Activated T-helper 17 cell treated with anti-CD3 and anti-CD28 coated beads, Interleukin-2, amount 50 U/mL, for 72 hours (primary cell): ENCODE results near the gene EMP3. TPM values are rescaled to one million over a fixed set of nuclear protein-coding genes. Genes with fewer than 3 reads are reported as not detected.
"Not testable (repeated sequence)": the region's sequence is repeated elsewhere in the genome, so short reads cannot be mapped to it uniquely, and the experiment has no call there.

Source experiments
- ATAC-seq: fragments of 150-1000 bp; cut with Tn5 transposase; replicated peaks from 2 replicates; pipeline ENCODE4 v1.10.0; 2021; ENCODE audit warnings: mild to moderate bottlenecking, moderate library complexity
- H3K27ac Mint-ChIP-seq: one replicate; pipeline ENCODE4 v1.8.0; 2022; ENCODE audit warnings: mixed read lengths
- H3K27me3 Mint-ChIP-seq: one replicate; pipeline ENCODE4 v1.8.0; 2022; ENCODE audit warnings: mixed read lengths
- H3K36me3 Mint-ChIP-seq: one replicate; pipeline ENCODE4 v1.8.0; 2022; ENCODE audit warnings: low read depth, mild to moderate bottlenecking, mixed read lengths
- H3K4me1 Mint-ChIP-seq: one replicate; pipeline ENCODE4 v1.8.0; 2022; ENCODE audit warnings: mixed read lengths
- H3K4me3 Mint-ChIP-seq: one replicate; pipeline ENCODE4 v1.8.0; 2022; ENCODE audit warnings: mild to moderate bottlenecking, mixed read lengths
- H3K9me3 Mint-ChIP-seq: one replicate; pipeline ENCODE4 v1.8.0; 2022; ENCODE audit warnings: mixed read lengths
- total RNA-seq, 2 donors: library from RNA; stranded (reverse); gene quantifications; one replicate each; pipeline ENCODE4 v1.2.3, GENCODE V29; 2022

Gene EMP3
- total RNA-seq, 2 donors from 2014 or later, result 190 to 192 TPM

DNA sequence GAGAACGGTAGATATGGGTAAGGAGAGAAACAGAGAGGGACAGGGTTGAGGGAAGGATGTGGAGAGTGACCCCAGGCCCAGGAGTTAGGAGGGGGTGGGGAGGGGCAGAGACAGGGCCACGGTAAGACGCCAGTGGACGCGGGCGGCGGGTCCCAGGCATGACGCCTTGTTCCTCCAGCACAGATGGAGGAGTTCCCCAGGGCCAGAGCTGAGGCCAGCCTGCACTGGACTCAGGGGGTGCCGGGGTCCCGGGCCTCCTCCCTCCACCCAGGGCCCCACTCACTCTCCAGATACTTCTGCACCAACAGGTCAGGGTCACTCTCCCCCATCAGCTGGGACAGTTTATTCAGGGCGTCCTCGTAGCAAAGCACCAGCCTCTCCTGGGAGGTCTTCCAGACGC, 22.0 kb upstream of the EMP3 start:
- ATAC-seq, result no peak
- no peak overlapping the region for H3K27ac Mint-ChIP-seq
- H3K36me3 Mint-ChIP-seq, result no peaks in the 10 kb centered on the region
- H3K9me3 Mint-ChIP-seq, result no peaks in the 10 kb centered on the region
- H3K4me3 Mint-ChIP-seq, result no peak overlapping the region
- no peaks in the 10 kb centered on the region for H3K4me1 Mint-ChIP-seq
- no peaks in the 10 kb centered on the region for H3K27me3 Mint-ChIP-seq

- H3K4me1 Mint-ChIP-seq, result no peaks in the 10 kb centered on the region
- H3K9me3 Mint-ChIP-seq, result no peaks in the 10 kb centered on the region
- ATAC-seq, result no peak
- H3K4me3 Mint-ChIP-seq, result no peak overlapping the region
- H3K27me3 Mint-ChIP-seq, result no peaks in the 10 kb centered on the region
- H3K27ac Mint-ChIP-seq, result no peak overlapping the region
- H3K36me3 Mint-ChIP-seq, result no peaks in the 10 kb centered on the region
Observed at GRCh38 chr19:48303866-48304265, 21.5 kb upstream of the EMP3 start.

- H3K27ac Mint-ChIP-seq, result no peak overlapping the region
- no peaks in the 10 kb centered on the region for H3K9me3 Mint-ChIP-seq
- H3K4me3 Mint-ChIP-seq, result no peak overlapping the region
- no peaks in the 10 kb centered on the region for H3K27me3 Mint-ChIP-seq
- ATAC-seq, result no peak
- H3K36me3 Mint-ChIP-seq, result no peaks in the 10 kb centered on the region
- no peaks in the 10 kb centered on the region for H3K4me1 Mint-ChIP-seq
Observed at GRCh38 chr19:48308631-48309586, 16.4 kb upstream of the EMP3 start.

DNA sequence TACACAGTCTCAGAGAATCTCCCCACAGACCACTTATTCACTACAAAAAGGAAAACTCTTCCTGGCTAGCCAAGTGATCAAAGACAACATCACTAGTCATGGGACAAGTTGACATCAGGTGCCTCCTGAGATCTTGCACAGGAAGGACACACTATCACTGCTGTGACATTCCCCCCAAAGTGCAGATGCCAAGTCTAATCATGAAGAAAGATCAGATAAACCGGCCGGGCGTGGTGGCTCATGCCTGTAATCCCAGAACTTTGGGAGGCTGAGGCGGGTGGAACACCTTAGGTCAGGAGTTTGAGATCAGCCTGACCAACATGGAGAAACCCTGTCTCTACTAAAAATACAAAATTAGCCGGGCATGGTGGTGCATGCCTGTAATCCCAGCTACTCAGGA, 15.6 kb upstream of the EMP3 start:
- ATAC-seq, H3K27ac Mint-ChIP-seq, H3K4me3 Mint-ChIP-seq, H3K27me3 Mint-ChIP-seq, H3K4me1 Mint-ChIP-seq, H3K36me3 Mint-ChIP-seq, H3K9me3 Mint-ChIP-seq: not testable (repeated sequence)

DNA sequence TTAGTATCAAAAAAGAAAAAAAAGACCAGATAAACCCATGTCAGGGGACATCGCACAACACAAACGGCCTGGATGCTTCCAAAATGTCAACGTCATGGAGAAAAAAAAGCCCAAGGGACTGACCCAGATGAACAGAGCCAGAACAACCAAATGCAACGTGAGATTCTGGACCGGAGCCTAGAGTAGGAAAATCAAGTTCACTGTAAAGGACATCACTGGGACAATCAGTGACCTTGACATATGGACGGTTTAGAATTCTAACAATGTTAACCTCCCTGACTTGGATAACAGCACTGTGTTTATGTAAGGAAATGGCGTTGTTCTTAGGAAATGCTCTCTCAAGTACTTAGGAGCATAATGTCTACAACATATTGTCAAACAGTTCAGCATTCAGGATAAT, 15.1 kb upstream of the EMP3 start:
- H3K9me3 Mint-ChIP-seq, result no peaks in the 10 kb centered on the region
- H3K27ac Mint-ChIP-seq, result no peak overlapping the region
- no peaks in the 10 kb centered on the region for H3K27me3 Mint-ChIP-seq
- no peaks in the 10 kb centered on the region for H3K36me3 Mint-ChIP-seq
- H3K4me3 Mint-ChIP-seq, result no peak overlapping the region
- H3K4me1 Mint-ChIP-seq, result no peaks in the 10 kb centered on the region
- ATAC-seq, result no peak

- H3K9me3 Mint-ChIP-seq, result no peaks in the 10 kb centered on the region
- no peaks in the 10 kb centered on the region for H3K36me3 Mint-ChIP-seq
- H3K27ac Mint-ChIP-seq, result no peak overlapping the region
- no peaks in the 10 kb centered on the region for H3K4me1 Mint-ChIP-seq
- ATAC-seq, result no peak
- H3K27me3 Mint-ChIP-seq, result no peaks in the 10 kb centered on the region
- no peak overlapping the region for H3K4me3 Mint-ChIP-seq
Observed at GRCh38 chr19:48311384-48311783, 14.0 kb upstream of the EMP3 start.

DNA sequence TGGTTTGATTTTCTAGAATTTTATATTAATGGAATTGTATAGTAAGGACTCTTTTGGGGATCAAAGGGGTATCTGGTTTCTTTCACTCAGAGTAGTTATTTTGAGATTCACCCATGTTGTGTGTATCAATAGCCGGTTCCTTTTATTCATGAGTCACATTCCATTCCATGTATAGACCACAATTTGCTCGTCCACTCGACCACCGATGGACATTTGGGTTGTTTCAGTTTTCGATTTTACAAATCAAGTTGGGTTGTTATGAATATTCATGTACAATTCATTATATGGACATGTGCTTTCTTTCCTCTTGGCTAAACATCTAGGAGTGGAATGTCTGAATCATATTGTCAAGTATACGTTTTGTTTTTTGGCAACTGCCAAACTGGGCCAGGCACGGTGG, 9.6 kb upstream of the EMP3 start:
- Mint-ChIP-seq H3K27ac (no peak overlapping the region), H3K36me3 (no peaks in the 10 kb centered on the region), H3K4me3 (no peak overlapping the region), H3K9me3 (no peaks in the 10 kb centered on the region), H3K4me1 (no peaks in the 10 kb centered on the region), H3K27me3 (no peaks in the 10 kb centered on the region)
- no peak for ATAC-seq

DNA sequence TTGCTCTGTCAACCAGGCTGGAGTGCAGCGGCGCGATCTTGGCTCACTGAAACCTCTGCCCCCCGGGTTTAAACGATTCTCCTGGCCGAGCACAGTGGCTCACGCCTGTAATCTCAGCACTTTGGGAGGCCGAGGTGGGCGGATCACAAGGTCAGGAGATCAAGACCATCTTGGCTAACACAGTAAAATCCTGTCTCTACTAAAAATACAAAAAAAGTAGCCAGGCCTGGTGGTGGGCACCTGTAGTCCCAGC, 7.7 kb upstream of the EMP3 start:
- H3K4me3 Mint-ChIP-seq, H3K27me3 Mint-ChIP-seq, ATAC-seq, H3K36me3 Mint-ChIP-seq, H3K9me3 Mint-ChIP-seq, H3K27ac Mint-ChIP-seq, H3K4me1 Mint-ChIP-seq: not testable (repeated sequence)

DNA sequence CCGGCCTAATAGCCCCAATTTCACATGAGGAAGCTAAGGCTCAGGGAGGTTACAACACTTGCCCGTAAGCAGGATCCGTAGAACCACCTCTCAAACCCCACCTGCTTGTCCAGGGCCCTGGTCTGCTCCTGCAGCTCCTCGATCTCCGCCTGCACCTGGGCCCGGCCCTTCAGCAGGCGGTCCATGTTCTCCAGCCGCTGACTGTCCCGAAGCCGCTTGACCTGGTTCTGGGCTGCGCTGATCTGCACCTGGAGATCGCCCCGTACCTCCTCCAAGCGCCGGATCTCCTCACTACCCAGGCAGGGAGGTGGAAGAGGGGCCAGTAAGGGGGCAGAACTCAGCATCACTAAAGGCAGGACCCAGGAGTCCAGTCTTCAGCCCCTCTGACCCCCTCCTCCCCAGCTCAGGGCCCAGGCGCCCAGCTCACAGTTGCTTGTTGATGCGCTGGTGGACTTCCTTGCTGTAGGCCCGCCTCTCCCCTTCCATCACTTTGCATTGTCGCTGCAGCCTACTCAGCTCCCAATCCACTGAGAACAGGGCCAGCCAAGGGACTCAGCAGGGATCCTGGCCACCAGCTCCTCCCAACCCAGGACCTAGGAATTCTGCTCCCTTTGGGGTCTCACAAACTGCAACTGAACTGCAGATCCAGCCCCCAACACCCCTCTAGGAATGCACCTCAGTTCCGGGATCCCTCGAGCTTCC, 6.9 kb upstream of the EMP3 start:
- H3K27me3 Mint-ChIP-seq, result no peaks in the 10 kb centered on the region
- peaks cover 9% of the 10 kb centered on the region for H3K36me3 Mint-ChIP-seq
- H3K27ac Mint-ChIP-seq, result peak overlapping the region; percentile 41
- H3K4me3 Mint-ChIP-seq, result no peak overlapping the region
- ATAC-seq, result no peak
- no peaks in the 10 kb centered on the region for H3K9me3 Mint-ChIP-seq
- H3K4me1 Mint-ChIP-seq, result peaks cover 12% of the 10 kb centered on the region

GRCh38 chr19:48319647-48320541, 5.5 kb upstream of the EMP3 start:
- ATAC-seq, result peak; percentile 24
- peak overlapping the region; percentile 91 for H3K4me3 Mint-ChIP-seq
- peak overlapping the region; percentile 99 for H3K27ac Mint-ChIP-seq

GRCh38 chr19:48321372-48321621, 4.1 kb upstream of the EMP3 start:
- Mint-ChIP-seq H3K4me3 (peak overlapping the region; percentile 91), H3K9me3 (no peaks in the 10 kb centered on the region), H3K27ac (peak overlapping the region; percentile 99), H3K36me3 (peaks cover 24% of the 10 kb centered on the region), H3K27me3 (no peaks in the 10 kb centered on the region), H3K4me1 (peaks cover 20% of the 10 kb centered on the region)
- ATAC-seq, result peak; percentile 73

More at GRCh38 chr19:48319647-48320541, 5.5 kb upstream of the EMP3 start:
- Mint-ChIP-seq H3K36me3 (peaks cover 10% of the 10 kb centered on the region), H3K9me3 (no peaks in the 10 kb centered on the region), H3K27me3 (no peaks in the 10 kb centered on the region), H3K4me1 (peaks cover 20% of the 10 kb centered on the region)

DNA sequence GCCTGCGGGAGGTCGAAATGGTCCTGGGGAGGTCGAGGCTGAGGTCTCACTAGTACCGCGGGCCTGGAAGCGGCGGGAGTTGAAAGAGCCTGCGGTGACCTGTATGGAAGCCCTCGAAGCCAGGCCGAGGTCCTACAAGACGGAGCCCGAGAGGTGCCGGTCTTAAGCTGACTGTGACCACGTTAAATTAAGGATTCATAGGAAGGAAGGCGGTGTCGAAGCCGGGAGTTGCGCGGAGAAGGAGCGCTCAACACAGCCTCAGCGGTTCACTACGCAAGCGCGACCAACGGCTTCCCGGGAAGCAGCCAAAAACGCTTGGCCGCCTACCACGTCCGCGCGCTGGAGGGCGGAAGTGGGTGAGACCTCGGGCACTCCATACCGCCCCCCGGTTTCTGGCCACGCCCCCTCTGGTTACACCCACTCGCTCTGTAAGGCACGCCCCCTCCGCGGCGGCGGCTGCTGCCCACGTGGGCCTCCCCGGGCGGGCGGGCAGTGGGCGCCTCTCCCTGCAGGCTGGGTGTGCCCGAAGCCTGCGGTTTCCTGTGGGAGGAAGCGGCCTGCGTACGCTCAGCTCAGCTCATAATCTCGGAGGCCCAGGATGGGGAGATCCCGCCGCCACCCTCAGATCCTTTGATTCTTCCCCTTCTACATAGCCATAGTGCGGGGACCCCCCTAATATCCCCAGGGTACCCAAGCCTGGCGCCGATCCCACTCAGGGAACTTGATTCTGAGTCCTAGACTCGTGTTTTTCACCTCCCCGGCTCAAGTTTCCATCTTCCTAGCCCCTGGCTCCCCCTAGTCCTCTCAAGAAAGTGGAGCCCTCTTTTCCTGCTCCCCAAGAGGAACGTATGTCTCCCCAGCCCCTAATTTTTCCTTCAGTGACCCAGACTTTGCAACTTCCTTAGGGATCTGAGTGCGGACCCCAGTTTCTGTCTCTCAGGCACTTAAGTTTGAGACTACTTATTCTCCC, 3.4 kb upstream of the EMP3 start:
- H3K9me3 Mint-ChIP-seq, result no peaks in the 10 kb centered on the region
- H3K27me3 Mint-ChIP-seq, result no peaks in the 10 kb centered on the region
- H3K4me3 Mint-ChIP-seq, result peak overlapping the region; percentile 91
- H3K4me1 Mint-ChIP-seq, result peaks cover 20% of the 10 kb centered on the region
- ATAC-seq, result peak; percentile 66
- peak overlapping the region; percentile 99 for H3K27ac Mint-ChIP-seq
- H3K36me3 Mint-ChIP-seq, result peaks cover 30% of the 10 kb centered on the region

GRCh38 chr19:48329167-48329891, 4.0 kb downstream of the EMP3 start:
- no peak for ATAC-seq
- Mint-ChIP-seq H3K4me1 (peaks cover 22% of the 10 kb centered on the region), H3K36me3 (peaks cover 87% of the 10 kb centered on the region), H3K4me3 (peak overlapping the region; percentile 91), H3K27me3 (no peaks in the 10 kb centered on the region), H3K9me3 (no peaks in the 10 kb centered on the region), H3K27ac (peak overlapping the region; percentile 84)
